OCI-LY7 (cell line): ENCODE data around the gene WDR37. TPM values are rescaled to one million over a fixed set of nuclear protein-coding genes. Genes with fewer than 3 reads are reported as not detected.

Source experiments
- BruUV-seq: library from RNA; stranded (reverse); fragments of 400-500 nt; replicated peaks from 2 replicates; lab custom pipeline; 2021; lab: Mats Ljungman, UMichigan
- CTCF ChIA-PET: fragments of 300-600 bp; sonication (Branson Sonifier 250); formaldehyde crosslinking; loops from one replicate; lab custom pipeline; 2022; ENCODE audit warnings: antibody characterized with exemption; ENCODE audit not compliant: unreplicated experiment; lab: Charles Lee
- POLR2A ChIA-PET: fragments of 300-600 bp; sonication (Branson Sonifier 250); formaldehyde crosslinking; loops from one replicate; lab custom pipeline; 2022; ENCODE audit warnings: antibody characterized with exemption; lab: Charles Lee
- DNase-seq: peaks from one replicate; pipeline ENCODE4 v3.0.0-alpha.2; 2015; ENCODE audit warnings: low spot score
- H2AFZ ChIP-seq: fragments of 200-600 bp; sonication (generic), shearing (Covaris generic); 2 replicates; pipeline ENCODE4 v1.6.1; 2014; ENCODE audit warnings: mild to moderate bottlenecking, antibody characterized with exemption, low read length, moderate library complexity
- H3K27ac ChIP-seq: fragments of 200-600 bp; sonication (generic); 2 replicates; pipeline ENCODE4 v1.5.1; 2014; ENCODE audit warnings: mixed run types, low read depth, mild to moderate bottlenecking, moderate library complexity, low read length, inconsistent platforms; ENCODE audit not compliant: poor library complexity, severe bottlenecking
- H3K36me3 ChIP-seq: fragments of 200-600 bp; sonication (generic); 2 replicates; pipeline ENCODE4 v1.6.1; 2014; ENCODE audit warnings: mild to moderate bottlenecking, antibody characterized with exemption, low read length, moderate library complexity, mixed read lengths; ENCODE audit not compliant: insufficient read depth
- H3K4me1 ChIP-seq: fragments of 200-600 bp; sonication (generic); 2 replicates; pipeline ENCODE4 v1.5.1; 2014; ENCODE audit warnings: mild to moderate bottlenecking, low read length; ENCODE audit not compliant: insufficient read depth, poor library complexity, severe bottlenecking
- H3K4me2 ChIP-seq: fragments of 200-600 bp; sonication (generic); 2 replicates; pipeline ENCODE4 v1.6.1; 2014; ENCODE audit warnings: mild to moderate bottlenecking, low read length
- H3K4me3 ChIP-seq: fragments of 200-600 bp; sonication (generic); 2 replicates; pipeline ENCODE4 v1.5.1; 2014; ENCODE audit warnings: mild to moderate bottlenecking, low read depth, low read length; ENCODE audit not compliant: poor library complexity, severe bottlenecking
- H3K79me2 ChIP-seq: fragments of 200-600 bp; sonication (generic); 2 replicates; pipeline ENCODE4 v1.6.1; 2016; ENCODE audit warnings: low read depth, mild to moderate bottlenecking, low read length, moderate library complexity, mixed read lengths; ENCODE audit not compliant: insufficient read depth
- H3K9me2 ChIP-seq: fragments of 200-600 bp; sonication (generic); 2 replicates; pipeline ENCODE4 v1.6.1; 2016; ENCODE audit warnings: mild to moderate bottlenecking, low read length, mixed read lengths; ENCODE audit not compliant: insufficient read depth
- H3K9me3 ChIP-seq: fragments of 200-600 bp; sonication (generic); 2 replicates; pipeline ENCODE4 v1.6.1; 2014; ENCODE audit warnings: mild to moderate bottlenecking, mixed run types, low read length, mixed read lengths
- H4K20me1 ChIP-seq: fragments of 200-600 bp; sonication (generic); 2 replicates; pipeline ENCODE4 v1.6.1; 2014; ENCODE audit warnings: mild to moderate bottlenecking, antibody characterized with exemption, low read length, moderate library complexity, mixed read lengths; ENCODE audit not compliant: insufficient read depth
- CTCF ChIP-seq: fragments of 200-600 bp; sonication (generic); conservative IDR thresholded peaks from 2 replicates; pipeline ENCODE4 v1.5.1; 2014; ENCODE audit warnings: mild to moderate bottlenecking, antibody characterized with exemption, low read length, moderate library complexity, mixed read lengths
- EZH2phosphoT487 ChIP-seq: fragments of 200-600 bp; sonication (generic); IDR thresholded peaks from 2 replicates; pipeline ENCODE4 v1.6.1; 2018; ENCODE audit warnings: low read depth, borderline replicate concordance, mild to moderate bottlenecking, mixed run types, antibody characterized with exemption, low read length, moderate library complexity, mixed read lengths
- intact Hi-C: fragments of 100-400 bp; cut with micrococcal nuclease; formaldehyde crosslinking; loops from one replicate; pipeline ENCODE4 v1.10.0; 2022; ENCODE audit not compliant: unreplicated experiment
- total RNA-seq, 2 experiments: library from RNA; depleted of rRNA in 1 of 2; stranded (reverse); fragments of >200 nt in 1 of 2; shearing (Covaris generic) in 1 of 2; gene quantifications; 2 replicates each; pipeline ENCODE4 v1.2.3, GENCODE V29; 2014 to 2022

WDR37 gene
- total RNA-seq, 2 experiments from 2014 or later = 9.7 to 18.9 TPM

GRCh38 chr10:1137499-1138163 is 81.4 kb downstream of the WDR37 start:
- no peaks in the 10 kb centered on the region for H4K20me1 ChIP-seq
- intact Hi-C loops = no loop called here
- DNase-seq = no peak
- no peak overlapping the region for H3K4me3 ChIP-seq
- H3K9me3 ChIP-seq = 0 out of 2 replicates have a peak, but pooled peaks cover 5% of the 10 kb centered on the region
- TF ChIP-seq CTCF (no peak), EZH2phosphoT487 (no peak)
- ChIA-PET CTCF (no interaction called here), POLR2A (no interaction called here)
- H3K36me3 ChIP-seq = no peaks in the 10 kb centered on the region
- no peaks in the 10 kb centered on the region for H3K79me2 ChIP-seq
- H3K4me1 ChIP-seq = no peaks in the 10 kb centered on the region
- H2AFZ ChIP-seq = no peak overlapping the region
- no TSS peak for BruUV-seq
- no peaks in the 10 kb centered on the region for H3K9me2 ChIP-seq
- no peak overlapping the region for H3K4me2 ChIP-seq
- H3K27ac ChIP-seq = no peak overlapping the region

GRCh38 chr10:1138529-1138928 is 82.3 kb downstream of the WDR37 start:
- TF ChIP-seq CTCF (no peak), EZH2phosphoT487 (no peak)
- H3K9me3 ChIP-seq = 0 out of 2 replicates have a peak, but pooled peaks cover 5% of the 10 kb centered on the region
- no peaks in the 10 kb centered on the region for H3K79me2 ChIP-seq
- BruUV-seq = no TSS peak
- H3K27ac ChIP-seq = no peak overlapping the region
- no peaks in the 10 kb centered on the region for H3K9me2 ChIP-seq
- H3K36me3 ChIP-seq = no peaks in the 10 kb centered on the region
- no peak overlapping the region for H3K4me3 ChIP-seq
- no peak overlapping the region for H2AFZ ChIP-seq
- H3K4me2 ChIP-seq = no peak overlapping the region
- H3K4me1 ChIP-seq = no peaks in the 10 kb centered on the region
- H4K20me1 ChIP-seq = no peaks in the 10 kb centered on the region
- no peak for DNase-seq
- CTCF ChIA-PET = no interaction called here
- POLR2A ChIA-PET = no interaction called here
- intact Hi-C loops = no loop called here

GRCh38 chr10:1141261-1141660 is 85.1 kb downstream of the WDR37 start:
- intact Hi-C loops = no loop called here
- Histone ChIP-seq H4K20me1 (no peaks in the 10 kb centered on the region), H3K9me3 (0 out of 2 replicates have a peak, but pooled peaks cover 5% of the 10 kb centered on the region), H3K36me3 (no peaks in the 10 kb centered on the region), H3K4me1 (no peaks in the 10 kb centered on the region), H3K9me2 (no peaks in the 10 kb centered on the region), H3K79me2 (no peaks in the 10 kb centered on the region), H3K27ac (no peak overlapping the region), H3K4me3 (no peak overlapping the region), H2AFZ (no peak overlapping the region), H3K4me2 (no peak overlapping the region)
- no peak for DNase-seq
- POLR2A ChIA-PET = no interaction called here
- BruUV-seq = no TSS peak
- TF ChIP-seq CTCF (no peak), EZH2phosphoT487 (no peak)
- CTCF ChIA-PET = no interaction called here
